GM18867 (cell line): ENCODE measurements around the gene LIPC.

Experiments
- ATAC-seq: cut with Tn5 transposase; IDR thresholded peaks from one replicate; pipeline ENCODE4 v1.9.1; 2021; ENCODE audit warnings: mild to moderate bottlenecking, moderate library complexity; ENCODE audit not compliant: unreplicated experiment

LIPC gene

GRCh38 chr15:58433597-58434333 is 2.0 kb downstream of the LIPC start:
- ATAC-seq: no peak

DNA sequence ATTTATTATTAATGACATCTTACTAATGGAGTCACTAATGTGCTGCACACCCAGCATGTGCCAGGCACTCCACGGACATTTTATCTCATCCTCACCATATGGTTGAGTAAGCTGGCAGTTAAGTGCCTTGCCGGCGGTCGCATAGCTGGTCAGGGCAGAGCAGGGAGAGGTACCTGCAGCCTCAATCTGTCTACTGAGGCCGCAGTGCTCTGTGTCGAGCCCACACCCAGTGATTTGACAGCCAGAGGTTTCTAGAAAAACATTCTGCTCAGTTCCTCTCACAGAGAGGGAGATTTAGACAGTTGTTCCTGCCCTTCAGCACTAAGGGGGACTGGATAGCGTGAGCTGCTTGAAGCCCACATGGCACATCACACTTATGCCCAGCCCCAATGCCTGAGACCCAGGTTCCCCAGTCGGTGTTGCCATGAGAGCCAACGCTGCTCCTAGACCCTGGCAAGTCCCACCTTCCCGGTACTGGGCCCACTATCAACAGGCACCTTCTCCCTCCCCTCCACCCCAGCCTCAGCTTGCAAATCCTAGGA is 2.6 kb downstream of the LIPC start:
- ATAC-seq: no peak

GRCh38 chr15:58436552-58436951 is 4.8 kb downstream of the LIPC start:
- ATAC-seq: no peak

DNA sequence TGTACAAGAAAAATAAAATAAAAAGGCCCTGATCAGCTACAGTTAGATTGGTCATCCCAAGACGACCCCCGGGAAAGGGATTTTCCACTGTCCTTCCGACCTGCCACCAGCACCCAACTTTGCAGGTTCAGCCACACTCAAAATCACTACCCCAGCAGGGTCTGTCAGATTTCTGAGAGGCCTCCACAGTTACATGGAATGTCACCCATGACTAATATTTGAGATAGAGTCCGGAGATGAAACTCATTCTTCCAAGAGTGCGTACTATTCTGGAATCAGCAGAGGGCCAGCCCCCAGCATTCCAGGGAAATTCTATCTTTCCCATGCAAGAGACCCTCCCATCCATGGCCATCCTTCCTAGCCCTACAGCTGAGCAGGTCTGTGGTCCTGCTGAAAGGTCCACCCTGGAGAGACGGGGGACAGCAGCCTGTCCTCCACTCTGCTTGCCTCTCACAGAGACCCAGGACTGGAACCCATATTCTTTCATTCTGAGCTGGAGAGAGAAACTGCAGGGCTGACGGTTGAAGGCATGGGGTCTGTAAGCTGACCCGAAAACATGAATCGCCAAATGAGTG is 5.8 kb downstream of the LIPC start:
- ATAC-seq: no peak

GRCh38 chr15:58438111-58438510 is 6.3 kb downstream of the LIPC start:
- no peak for ATAC-seq

GRCh38 chr15:58438956-58439355 is 7.2 kb downstream of the LIPC start:
- no peak for ATAC-seq

DNA sequence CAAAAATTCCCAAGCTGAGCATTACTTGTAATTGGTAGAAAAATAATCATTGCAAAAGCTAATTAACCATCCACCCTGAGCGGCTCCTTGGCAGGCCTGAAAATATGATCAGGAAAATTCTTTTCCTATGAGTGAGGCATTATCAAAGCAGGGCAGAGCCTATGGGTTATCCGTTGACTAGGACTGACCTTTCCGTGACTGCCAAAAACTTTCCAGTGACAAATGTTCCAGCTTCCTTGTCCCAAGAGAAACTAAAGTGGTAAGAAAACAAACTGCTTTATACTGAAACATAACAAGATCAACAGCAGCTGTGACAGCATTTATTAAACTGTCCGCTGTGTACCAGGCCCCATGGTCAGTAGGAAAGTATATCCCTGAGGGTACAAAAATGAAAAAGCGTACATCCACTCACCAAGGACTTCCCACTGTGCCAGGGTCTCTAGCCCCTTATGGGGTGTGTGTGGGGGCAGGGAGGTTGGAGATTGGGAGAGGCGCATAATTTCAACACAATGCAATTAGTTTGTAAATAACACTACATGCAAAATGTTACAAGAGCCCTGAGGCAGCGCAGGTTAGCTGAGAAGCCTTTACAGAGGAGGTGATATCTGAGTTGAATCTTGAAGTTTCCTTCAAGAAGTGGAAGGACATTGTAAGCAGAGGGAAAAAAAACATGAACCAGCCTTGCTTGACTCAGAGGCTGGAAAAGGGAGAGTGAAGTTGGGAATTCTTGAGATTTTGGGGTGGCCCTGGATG is 8.5 kb downstream of the LIPC start:
- no peak for ATAC-seq

DNA sequence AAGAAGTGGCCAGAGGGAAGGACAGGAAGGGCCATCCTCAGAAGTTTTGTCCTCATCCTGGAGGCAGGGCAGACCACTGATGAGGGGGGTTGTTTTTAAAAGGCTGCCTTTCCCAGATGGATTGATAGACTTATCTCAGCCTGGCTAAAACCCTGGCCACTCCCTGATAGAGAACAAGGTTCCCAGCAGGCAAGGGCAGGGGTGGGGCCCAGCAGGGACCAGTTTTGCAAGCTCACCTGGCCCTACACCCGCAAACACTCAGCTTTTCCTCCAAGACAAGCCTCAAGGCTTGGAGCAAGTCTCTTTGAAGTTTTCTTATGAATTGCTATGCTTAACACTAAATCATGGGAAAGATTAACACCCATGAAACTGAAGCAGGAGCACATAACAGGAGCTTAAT is 9.1 kb downstream of the LIPC start:
- no peak for ATAC-seq

GRCh38 chr15:58441376-58442070 is 9.7 kb downstream of the LIPC start:
- ATAC-seq: no peak

- ATAC-seq: no peak
Measured at GRCh38 chr15:58442122-58442521, 10.3 kb downstream of the LIPC start.

GRCh38 chr15:58443308-58443707 is 11.5 kb downstream of the LIPC start:
- ATAC-seq: no peak

DNA sequence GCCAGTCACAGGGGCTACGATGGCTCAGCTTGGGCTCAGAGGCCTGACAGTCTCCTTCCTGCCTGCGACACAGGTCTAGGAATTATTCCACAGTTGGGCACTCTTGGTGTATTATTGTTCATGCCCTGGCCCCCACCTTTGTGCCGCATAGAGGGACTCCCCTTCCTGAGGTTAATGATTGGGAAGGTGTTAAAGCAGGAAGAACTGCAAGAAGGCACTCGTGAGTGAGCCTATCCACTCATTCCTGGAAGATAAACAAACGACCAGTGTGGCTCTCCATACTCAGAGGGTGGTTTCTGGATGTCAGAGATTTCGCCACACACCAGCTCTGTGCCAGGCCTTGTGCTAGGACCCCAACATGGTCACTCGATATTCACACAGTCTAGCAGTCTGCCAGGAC is 12.3 kb downstream of the LIPC start:
- ATAC-seq: no peak

- ATAC-seq: no peak
Measured at GRCh38 chr15:58444658-58445332, 13.0 kb downstream of the LIPC start.

DNA sequence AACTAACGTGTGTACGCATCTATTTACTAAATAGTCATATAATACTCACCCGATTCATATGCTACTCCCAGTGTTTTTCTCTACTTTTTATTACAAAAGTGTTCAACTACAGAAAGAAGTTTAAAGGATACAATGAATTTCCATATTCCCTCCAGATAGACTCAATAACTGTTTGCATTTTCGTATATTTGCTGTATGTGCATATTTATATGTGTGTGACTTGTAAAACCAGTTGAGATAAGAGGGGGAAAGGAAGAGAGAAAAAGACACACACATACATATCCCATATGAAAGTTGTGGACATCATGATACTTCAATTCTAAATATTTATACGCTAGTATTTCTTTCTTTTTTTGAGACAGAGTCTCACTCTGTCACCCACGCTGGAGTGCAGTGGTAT is 14.1 kb downstream of the LIPC start:
- no peak for ATAC-seq

GRCh38 chr15:58446521-58446920 is 14.7 kb downstream of the LIPC start:
- ATAC-seq: no peak

GRCh38 chr15:58447271-58448010 is 15.7 kb downstream of the LIPC start:
- no peak for ATAC-seq

- no peak for ATAC-seq
Measured at GRCh38 chr15:58448331-58448730, 16.5 kb downstream of the LIPC start.

DNA sequence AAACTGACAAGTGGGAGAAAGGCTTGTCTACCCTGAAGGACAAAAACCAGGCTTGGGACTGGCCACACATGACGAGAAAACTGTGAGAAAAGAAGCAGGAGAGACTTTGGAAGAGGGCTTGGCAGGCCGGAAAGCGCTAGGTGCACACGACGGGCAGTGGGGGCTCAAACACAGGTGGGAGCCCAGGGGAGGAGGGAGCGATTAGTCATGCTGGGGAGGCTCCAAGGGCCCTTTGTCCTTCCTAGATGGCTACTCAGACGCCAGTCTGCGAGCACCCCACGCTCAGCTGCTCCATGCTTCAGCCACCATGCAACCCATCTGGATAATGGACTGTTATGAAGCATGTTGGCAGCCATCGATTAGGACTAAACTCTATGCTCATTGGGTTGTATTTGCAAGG is 17.1 kb downstream of the LIPC start:
- no peak for ATAC-seq

DNA sequence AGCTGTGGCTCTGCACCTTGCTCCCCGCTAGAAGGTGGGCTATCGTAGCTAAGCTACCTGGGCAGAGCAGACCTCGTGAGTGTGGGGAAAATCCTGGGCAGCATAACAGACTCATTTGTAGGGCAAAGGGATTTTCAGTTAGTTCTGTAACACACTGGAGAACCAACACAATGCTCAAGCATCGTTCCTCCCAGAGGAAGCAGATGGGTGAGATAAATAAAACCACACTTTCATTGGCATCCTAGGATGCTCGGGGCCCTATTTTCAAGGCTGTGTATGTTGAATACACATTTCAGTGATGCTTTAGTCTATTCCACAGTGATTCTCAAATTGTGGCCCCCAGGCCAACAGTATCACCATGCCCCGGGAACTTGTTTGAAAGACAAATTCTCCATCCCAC is 20.0 kb downstream of the LIPC start:
- ATAC-seq: no peak

DNA sequence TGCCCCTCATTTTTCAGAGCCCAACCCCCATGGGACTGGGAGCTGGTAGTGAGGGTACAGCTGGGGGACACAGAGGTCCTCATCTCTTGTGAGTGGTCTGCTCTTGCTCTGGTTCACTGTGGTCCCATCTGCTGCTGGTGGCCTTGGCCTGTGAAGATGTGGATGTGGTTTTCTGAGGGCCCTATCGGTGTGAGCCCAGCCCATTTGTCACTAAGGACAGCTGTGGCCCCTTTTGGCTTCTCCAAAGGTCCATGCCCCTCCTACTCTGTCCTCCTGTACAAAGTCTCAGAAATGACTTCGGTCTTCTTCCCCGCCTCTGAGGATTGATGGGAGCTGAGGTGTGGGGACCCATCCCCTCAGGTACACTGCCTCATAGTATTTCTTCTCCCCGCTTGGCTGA is 21.0 kb downstream of the LIPC start:
- no peak for ATAC-seq
